Measurements from ENCODE around the gene ARHGDIG.

The ARHGDIG gene

DNA sequence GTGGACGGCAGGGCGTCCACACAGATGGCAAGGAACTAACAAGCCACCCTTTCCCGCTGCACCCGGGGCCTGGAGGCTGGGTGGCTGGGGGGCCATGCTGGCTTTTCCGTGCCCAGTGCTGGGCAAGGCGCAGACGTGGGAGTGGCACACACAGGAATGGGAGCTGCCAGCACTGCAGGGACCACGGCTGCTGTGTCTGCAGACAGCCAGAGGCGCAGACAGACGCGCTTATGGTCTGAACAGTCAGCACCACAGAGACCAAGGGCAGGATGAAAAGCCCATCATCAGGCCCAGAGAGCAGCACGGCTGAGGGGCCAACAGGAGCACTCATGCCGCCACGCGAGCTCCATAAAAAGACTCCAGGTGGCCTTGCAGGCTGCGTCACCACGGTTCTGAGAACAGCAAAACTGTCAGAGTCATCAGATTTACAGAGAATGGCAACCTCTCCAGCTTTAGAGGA lies 26.6 kb downstream of the ARHGDIG start:
- no peak overlapping the region for H3K4me2 ChIP-seq
- no peak for TF ChIP-seq Cebpa-rat (IDR thresholded peaks at IDR 0.05)
- H4K20me1 ChIP-seq = peaks cover 16 to 98% (median 70%) of the 10 kb centered on the region in 11 experiments; a peak in 21 of 22 replicates
- no peaks in the 10 kb centered on the region for H3K9me3 ChIP-seq (replicated peaks in 1 of 11)
- no peak overlapping the region for H3K4me3 ChIP-seq
- H3K27me3 ChIP-seq = no peaks in the 10 kb centered on the region
- peaks cover 68 to 96% (median 86%) of the 10 kb centered on the region in 11 experiments for H3K36me3 ChIP-seq
- no peak overlapping the region for H3K27ac ChIP-seq
- peaks cover 0 to 35% (median 28%) of the 10 kb centered on the region in 10 experiments; a peak in 18 of 20 replicates for H3K4me1 ChIP-seq
- H3K9ac ChIP-seq = peak overlapping the region in 2 of 11 experiments; percentile 15 to 28; a peak in 3 of 22 replicates

DNA sequence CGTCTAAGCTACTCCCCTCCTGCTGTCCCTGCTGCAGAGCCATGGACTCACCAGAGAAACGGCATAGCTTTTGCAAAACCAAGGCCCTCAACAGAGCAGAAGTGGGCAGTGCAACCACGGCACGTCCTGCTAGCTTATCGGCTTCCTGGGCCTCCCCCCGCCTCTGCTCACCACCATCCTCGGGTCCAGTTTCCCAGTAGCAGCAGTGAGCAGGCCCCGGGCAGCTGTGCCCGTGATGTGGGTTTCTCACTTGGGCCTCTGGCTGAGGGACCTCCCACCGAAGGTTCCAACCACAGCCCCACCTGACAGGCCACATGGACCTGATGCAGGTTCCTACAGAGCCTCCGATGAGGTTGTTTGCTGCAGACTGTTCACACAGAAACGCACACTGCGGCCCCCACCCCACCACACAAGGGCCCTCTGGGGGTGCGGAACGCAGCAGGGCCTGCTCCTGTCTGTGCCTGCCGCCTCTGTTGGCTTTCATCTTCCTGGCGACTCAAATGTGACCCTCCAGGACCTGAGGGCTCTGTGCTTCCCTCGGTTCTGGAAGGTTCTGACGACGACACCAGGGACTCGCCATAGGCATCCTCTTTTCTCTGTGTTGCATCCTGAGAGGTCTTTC lies 27.4 kb downstream of the ARHGDIG start:
- no peak for TF ChIP-seq Cebpa-rat (IDR thresholded peaks at IDR 0.05)
- Histone ChIP-seq H3K4me1 (peaks cover 0 to 35% (median 28%) of the 10 kb centered on the region in 10 experiments; a peak in 18 of 20 replicates), H3K9me3 (replicated peaks in 1 of 11) (no peaks in the 10 kb centered on the region), H3K9ac (peak overlapping the region in 1 of 11 experiments; percentile 28; a peak in 1 of 22 replicates), H3K27ac (no peak overlapping the region), H3K36me3 (peaks cover 68 to 96% (median 86%) of the 10 kb centered on the region in 11 experiments), H4K20me1 (peaks cover 24 to 98% (median 64%) of the 10 kb centered on the region in 11 experiments; a peak in 21 of 22 replicates), H3K27me3 (no peaks in the 10 kb centered on the region), H3K4me2 (peak overlapping the region in 2 of 11 experiments; percentile 2 to 47; a peak in 2 of 22 replicates), H3K4me3 (no peak overlapping the region)

GRCh38 chr16:309476-309875 lies 29.1 kb downstream of the ARHGDIG start:
- peak overlapping the region in 9 of 11 experiments; percentile 1 to 71 (median 54); a peak in 17 of 22 replicates for H3K4me2 ChIP-seq
- H3K9ac ChIP-seq = peak overlapping the region in 6 of 11 experiments; percentile 18 to 37 (median 28); a peak in 3 of 22 replicates
- peaks cover 41 to 98% (median 75%) of the 10 kb centered on the region in 11 experiments; a peak in 21 of 22 replicates for H4K20me1 ChIP-seq
- H3K4me3 ChIP-seq = no peak overlapping the region
- H3K36me3 ChIP-seq = peaks cover 68 to 96% (median 86%) of the 10 kb centered on the region in 11 experiments
- no peak for TF ChIP-seq Cebpa-rat (IDR thresholded peaks at IDR 0.05)
- no peak overlapping the region for H3K27ac ChIP-seq
- H3K4me1 ChIP-seq = peaks cover 0 to 35% (median 28%) of the 10 kb centered on the region in 10 experiments; a peak in 18 of 20 replicates
- H3K9me3 ChIP-seq (replicated peaks in 1 of 11) = no peaks in the 10 kb centered on the region
- H3K27me3 ChIP-seq = no peaks in the 10 kb centered on the region

DNA sequence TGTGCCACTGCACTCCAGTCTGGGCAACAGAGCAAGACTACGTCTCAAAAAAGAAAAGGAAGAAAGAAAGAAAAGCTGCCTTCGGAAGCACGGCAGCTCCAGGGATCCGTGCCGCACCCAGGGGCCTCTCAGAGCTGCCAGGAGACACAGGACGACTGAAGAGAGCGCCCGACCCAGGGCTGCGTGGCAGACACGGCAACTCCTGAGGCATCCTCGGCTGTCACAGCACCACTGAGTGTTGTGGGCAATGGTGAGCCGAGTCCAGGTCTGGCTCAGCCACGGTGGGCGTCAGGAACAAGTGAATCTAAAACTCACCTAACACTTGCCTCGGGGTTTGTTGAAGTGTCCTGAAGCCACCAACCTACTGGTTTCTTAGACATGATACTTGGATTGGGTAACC lies 31.3 kb downstream of the ARHGDIG start:
- H3K27ac ChIP-seq = no peak overlapping the region
- H3K27me3 ChIP-seq = no peaks in the 10 kb centered on the region
- TF ChIP-seq Cebpa-rat (IDR thresholded peaks at IDR 0.05) = no peak
- no peak overlapping the region for H3K4me2 ChIP-seq
- no peaks in the 10 kb centered on the region for H3K9me3 ChIP-seq (replicated peaks in 1 of 11)
- H3K9ac ChIP-seq = no peak overlapping the region
- no peak overlapping the region for H3K4me3 ChIP-seq
- H3K36me3 ChIP-seq = peaks cover 64 to 83% (median 74%) of the 10 kb centered on the region in 11 experiments
- H4K20me1 ChIP-seq = peaks cover 63 to 100% (median 90%) of the 10 kb centered on the region in 11 experiments
- peaks cover 0 to 46% (median 29%) of the 10 kb centered on the region in 10 experiments; a peak in 18 of 20 replicates for H3K4me1 ChIP-seq

GRCh38 chr16:314351-314750 lies 34.0 kb downstream of the ARHGDIG start:
- Histone ChIP-seq H3K9me3 (replicated peaks in 1 of 11) (no peaks in the 10 kb centered on the region), H3K4me1 (peaks cover 0 to 35% (median 12%) of the 10 kb centered on the region in 10 experiments; a peak in 17 of 20 replicates), H3K27me3 (no peaks in the 10 kb centered on the region), H3K9ac (no peak overlapping the region), H3K27ac (no peak overlapping the region), H3K4me2 (no peak overlapping the region), H4K20me1 (peaks cover 81 to 100% (median 93%) of the 10 kb centered on the region in 11 experiments), H3K4me3 (no peak overlapping the region), H3K36me3 (peaks cover 58 to 83% (median 74%) of the 10 kb centered on the region in 11 experiments)
- TF ChIP-seq Cebpa-rat (IDR thresholded peaks at IDR 0.05) = no peak

DNA sequence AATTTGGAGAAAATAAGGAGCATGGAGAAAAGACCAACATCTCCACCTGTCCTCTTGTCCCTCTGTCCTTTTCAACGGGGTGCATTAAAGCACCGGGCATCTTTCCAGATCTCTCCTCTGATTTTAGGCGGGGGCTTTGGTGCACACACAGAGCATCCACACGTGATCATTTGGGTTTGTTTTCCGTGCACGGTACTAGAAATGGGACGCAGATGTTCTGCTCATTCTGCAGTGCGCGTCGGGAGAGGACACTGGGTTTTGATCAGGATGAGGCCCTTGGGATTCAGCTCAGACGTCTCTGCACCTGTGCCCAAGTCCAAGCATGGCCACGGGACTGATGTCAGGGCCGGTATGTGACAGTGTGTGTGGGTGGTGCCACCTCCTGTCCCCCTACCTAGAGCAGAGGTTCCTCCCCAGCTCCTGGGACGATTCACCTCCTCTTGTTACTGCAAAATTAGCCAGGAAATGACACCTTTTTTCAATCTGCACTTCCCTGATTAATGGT lies 34.5 kb downstream of the ARHGDIG start:
- Histone ChIP-seq H3K9ac (no peak overlapping the region), H3K9me3 (replicated peaks in 1 of 11) (no peaks in the 10 kb centered on the region), H3K4me3 (no peak overlapping the region), H3K4me2 (0 out of 22 replicates have a peak overlapping the region, but pooled peaks of 1 of the 11 experiments have one; percentile 0), H4K20me1 (peaks cover 81 to 100% (median 93%) of the 10 kb centered on the region in 11 experiments), H3K36me3 (peaks cover 57 to 83% (median 73%) of the 10 kb centered on the region in 11 experiments), H3K4me1 (peaks cover 0 to 35% (median 12%) of the 10 kb centered on the region in 10 experiments; a peak in 17 of 20 replicates), H3K27me3 (no peaks in the 10 kb centered on the region), H3K27ac (no peak overlapping the region)
- TF ChIP-seq Cebpa-rat (IDR thresholded peaks at IDR 0.05) = no peak

GRCh38 chr16:316741-317464 lies 36.5 kb downstream of the ARHGDIG start:
- Histone ChIP-seq H3K4me3 (no peak overlapping the region), H3K9me3 (replicated peaks in 1 of 11) (no peaks in the 10 kb centered on the region), H3K4me1 (peaks cover 0 to 43% (median 25%) of the 10 kb centered on the region in 10 experiments; a peak in 17 of 20 replicates), H3K36me3 (peaks cover 52 to 79% (median 60%) of the 10 kb centered on the region in 11 experiments), H3K27me3 (no peaks in the 10 kb centered on the region), H4K20me1 (peaks cover 93 to 100% (median 99%) of the 10 kb centered on the region in 11 experiments), H3K9ac (no peak overlapping the region; a peak in 1 of 22 replicates), H3K4me2 (no peak overlapping the region), H3K27ac (no peak overlapping the region)
- TF ChIP-seq Cebpa-rat (IDR thresholded peaks at IDR 0.05) = no peak

- H3K27me3 ChIP-seq = no peaks in the 10 kb centered on the region
- no peak overlapping the region for H3K4me2 ChIP-seq
- peaks cover 94 to 100% (median 99%) of the 10 kb centered on the region in 11 experiments for H4K20me1 ChIP-seq
Measured at GRCh38 chr16:317583-317982, 37.2 kb downstream of the ARHGDIG start.

More at GRCh38 chr16:317583-317982, 37.2 kb downstream of the ARHGDIG start:
- no peak overlapping the region for H3K4me3 ChIP-seq
- no peaks in the 10 kb centered on the region for H3K9me3 ChIP-seq (replicated peaks in 1 of 11)
- H3K9ac ChIP-seq = no peak overlapping the region; a peak in 2 of 22 replicates
- peaks cover 45 to 79% (median 59%) of the 10 kb centered on the region in 11 experiments for H3K36me3 ChIP-seq
- peaks cover 0 to 50% (median 26%) of the 10 kb centered on the region in 10 experiments; a peak in 17 of 20 replicates for H3K4me1 ChIP-seq
- H3K27ac ChIP-seq = no peak overlapping the region
- no peak for TF ChIP-seq Cebpa-rat (IDR thresholded peaks at IDR 0.05)

All from BLaER1 treated with 17β-estradiol and CSF1 and Interleukin-3, amounts not matched to agents 10 nM and 100 nM (cell line).